ENCODE results near the gene SGCA. TPM values are rescaled to one million over a fixed set of nuclear protein-coding genes. Genes with fewer than 3 reads are reported as not detected.

Gene SGCA
- total RNA-seq (2021) (not detected in 2 replicates), Bru-seq, nascent RNA (percentile 7 among the genes with signal in this experiment), BruChase-seq, experiment 1, labeled RNA remaining after a 2-hour chase (percentile 6 among the genes with signal in this experiment), BruChase-seq, experiment 2, labeled RNA remaining after a 6-hour chase (percentile 7 among the genes with signal in this experiment)
- long read RNA-seq = 0 reads

DNA sequence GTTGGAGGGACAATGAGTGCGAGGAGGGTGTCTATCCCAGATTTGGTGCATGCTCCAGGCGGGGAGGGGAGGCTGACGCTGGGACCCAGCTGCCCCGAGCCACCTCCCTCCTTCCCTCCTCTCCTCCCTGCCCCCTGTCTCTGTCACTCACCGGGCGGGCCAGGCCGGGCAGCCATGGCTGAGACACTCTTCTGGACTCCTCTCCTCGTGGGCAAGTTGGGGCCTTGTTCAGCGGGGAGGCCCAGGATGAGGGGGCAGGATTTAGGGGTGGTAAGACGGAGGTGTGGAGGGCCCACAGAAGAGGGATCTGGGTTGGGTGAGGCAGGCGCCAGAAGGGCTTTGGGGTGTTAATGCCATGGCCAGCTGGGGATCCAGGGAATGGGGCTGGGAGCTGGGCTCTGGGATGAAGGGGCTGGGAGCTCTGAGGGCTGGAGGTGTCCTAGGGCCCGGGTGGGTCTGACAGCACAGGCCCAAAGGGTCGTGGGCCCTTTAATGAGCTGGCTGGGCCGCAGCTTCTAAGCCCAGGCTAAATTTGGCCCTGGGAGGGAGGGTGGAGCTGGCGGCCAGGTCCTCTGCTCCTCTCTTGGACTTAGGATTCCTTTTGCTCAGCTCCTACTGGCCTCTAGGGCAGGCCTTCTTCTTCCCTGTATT is at the start of gene SGCA:
Gene SGCA (plus strand): TSS at position 139 of the 651 bp plus-strand sequence. CDS start 36 bp downstream, at position 175.
- Histone ChIP-seq H3K27me3 (ENCODE audit: insufficient read depth, low read depth) (no peaks in the 10 kb centered on the region), H3K4me2 (no peak within 1 kb of the TSS), H3K4me1 (replicated peaks; ENCODE audit: insufficient read depth) (peaks cover 15% of the 10 kb centered on the region), H3F3A (ENCODE audit: insufficient read depth, low read depth) (peaks cover 23% of the 10 kb centered on the region; the same call in 1 of the 2 replicates), H2AFZ (no peak within 1 kb of the TSS), H3K4me3 (no peak within 1 kb of the TSS), H3K79me2 (ENCODE audit: low read depth) (no peaks in the 10 kb centered on the region), H3K36me3 (ENCODE audit: low read depth) (no peaks in the 10 kb centered on the region), H4K20me1 (ENCODE audit: insufficient read depth) (no peaks in the 10 kb centered on the region), H3K27ac (no peak within 1 kb of the TSS), H3K9me3 (ENCODE audit: insufficient read depth, low read depth) (no peaks in the 10 kb centered on the region), H3K9me2 (ENCODE audit: insufficient read depth) (no peaks in the 10 kb centered on the region)
- ChIA-PET CTCF (interaction anchor here (0.6 kb wide), 1 partner anchor 78 kb away, joined by 7 read pairs; no protein-coding TSS in a partner anchor), POLR2A (ENCODE audit: unreplicated experiment) (no interaction called here)
- TF ChIP-seq, protein P1, sequence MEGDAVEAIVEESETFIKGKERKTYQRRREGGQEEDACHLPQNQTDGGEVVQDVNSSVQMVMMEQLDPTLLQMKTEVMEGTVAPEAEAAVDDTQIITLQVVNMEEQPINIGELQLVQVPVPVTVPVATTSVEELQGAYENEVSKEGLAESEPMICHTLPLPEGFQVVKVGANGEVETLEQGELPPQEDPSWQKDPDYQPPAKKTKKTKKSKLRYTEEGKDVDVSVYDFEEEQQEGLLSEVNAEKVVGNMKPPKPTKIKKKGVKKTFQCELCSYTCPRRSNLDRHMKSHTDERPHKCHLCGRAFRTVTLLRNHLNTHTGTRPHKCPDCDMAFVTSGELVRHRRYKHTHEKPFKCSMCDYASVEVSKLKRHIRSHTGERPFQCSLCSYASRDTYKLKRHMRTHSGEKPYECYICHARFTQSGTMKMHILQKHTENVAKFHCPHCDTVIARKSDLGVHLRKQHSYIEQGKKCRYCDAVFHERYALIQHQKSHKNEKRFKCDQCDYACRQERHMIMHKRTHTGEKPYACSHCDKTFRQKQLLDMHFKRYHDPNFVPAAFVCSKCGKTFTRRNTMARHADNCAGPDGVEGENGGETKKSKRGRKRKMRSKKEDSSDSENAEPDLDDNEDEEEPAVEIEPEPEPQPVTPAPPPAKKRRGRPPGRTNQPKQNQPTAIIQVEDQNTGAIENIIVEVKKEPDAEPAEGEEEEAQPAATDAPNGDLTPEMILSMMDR (conservative IDR thresholded peaks at IDR 0.05) = no peak
- no peak for TF ChIP-seq EZH2 (IDR thresholded peaks at IDR 0.05; ENCODE audit: low read depth)
- BruUV-seq (replicated peaks) = no TSS peak
- no peak for DNase-seq
- intact Hi-C loops (cut with micrococcal nuclease; ENCODE audit: unreplicated experiment) = no loop called here

DNA sequence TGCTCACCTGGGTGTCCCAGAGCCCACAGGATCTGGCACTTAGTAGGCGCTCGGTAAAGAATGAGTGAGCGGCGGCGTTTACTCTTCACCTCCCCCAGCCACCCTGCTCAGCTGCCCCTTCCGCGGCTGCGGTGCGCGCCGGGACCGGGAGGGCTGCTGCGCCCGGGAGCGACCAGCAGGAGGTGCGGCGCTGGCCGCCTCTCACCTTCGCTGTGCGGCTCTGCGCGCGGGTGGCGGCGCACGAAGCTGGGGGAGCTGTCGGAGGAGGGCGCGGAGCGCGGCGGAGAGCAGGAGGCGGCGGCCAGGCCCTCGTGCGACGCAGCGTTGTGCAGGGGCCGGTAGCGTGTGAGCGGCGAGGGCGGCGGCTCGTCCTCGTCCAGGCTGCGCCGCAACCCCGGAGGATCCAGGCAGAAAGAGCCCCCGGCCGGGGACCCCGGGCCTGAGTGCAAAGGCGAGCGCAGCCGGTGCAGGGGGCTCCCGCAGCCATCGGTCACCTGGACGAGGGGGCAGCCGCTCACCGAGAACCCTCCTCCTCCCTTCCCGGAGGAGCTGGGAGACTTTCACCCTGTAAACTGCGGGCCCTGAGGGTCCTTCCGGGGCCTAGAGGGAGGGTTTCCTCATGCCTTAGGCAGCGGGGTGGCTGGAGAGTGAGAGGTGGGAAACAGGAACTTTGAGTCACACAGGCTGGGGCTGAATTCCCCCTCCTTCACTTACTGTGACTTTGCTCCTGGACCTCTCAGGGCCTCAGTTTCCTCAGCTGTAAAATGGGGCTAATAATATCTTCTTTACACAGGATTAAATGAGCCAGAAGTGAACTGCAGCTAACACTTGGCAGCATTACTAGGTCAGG is 48.4 kb upstream of the SGCA start:
- no peaks in the 10 kb centered on the region for H4K20me1 ChIP-seq (ENCODE audit: insufficient read depth)
- no peak overlapping the region for H3K27ac ChIP-seq
- H3K4me3 ChIP-seq = no peak overlapping the region
- H3K79me2 ChIP-seq (ENCODE audit: low read depth) = no peaks in the 10 kb centered on the region
- peaks cover 39% of the 10 kb centered on the region for H3K27me3 ChIP-seq (ENCODE audit: insufficient read depth, low read depth)
- TF ChIP-seq, protein P1 (conservative IDR thresholded peaks at IDR 0.05) = peak; percentile 50; the same call in 1 of the 2 replicates
- no peak for TF ChIP-seq EZH2 (IDR thresholded peaks at IDR 0.05; ENCODE audit: low read depth)
- H3K36me3 ChIP-seq (ENCODE audit: low read depth) = no peaks in the 10 kb centered on the region
- H2AFZ ChIP-seq = no peak overlapping the region
- H3F3A ChIP-seq (ENCODE audit: insufficient read depth, low read depth) = peaks cover 4% of the 10 kb centered on the region; the same call in 1 of the 2 replicates
- intact Hi-C loops (cut with micrococcal nuclease; ENCODE audit: unreplicated experiment) = no loop called here
- CTCF ChIA-PET = interaction anchor here (0.5 to 0.7 kb wide), 2 partner anchors 57 to 207 kb away, joined by 3 read pairs; no protein-coding TSS in a partner anchor
- no peaks in the 10 kb centered on the region for H3K9me2 ChIP-seq (ENCODE audit: insufficient read depth)
- no peaks in the 10 kb centered on the region for H3K9me3 ChIP-seq (ENCODE audit: insufficient read depth, low read depth)
- 0 out of 2 replicates have a peak, but pooled peaks cover 1% of the 10 kb centered on the region for H3K4me1 ChIP-seq (replicated peaks; ENCODE audit: insufficient read depth)
- POLR2A ChIA-PET (ENCODE audit: unreplicated experiment) = interaction anchor here (0.7 kb wide), 1 partner anchor 55 kb away, joined by 3 read pairs; no protein-coding TSS in a partner anchor
- peak in 1 of 2 experiments; percentile 62 for DNase-seq
- peak overlapping the region; percentile 4; the same call in 1 of the 2 replicates for H3K4me2 ChIP-seq
- BruUV-seq (replicated peaks) = no TSS peak

Data from PC-9 (cell line).